ENCODE data around the gene PTPN3. TPM values are rescaled to one million over a fixed set of nuclear protein-coding genes. Genes with fewer than 3 reads are reported as not detected.

The PTPN3 gene
- polyA plus RNA-seq, 1 of the 3 experiments (the other 2 are of a cell fraction): 7.5 TPM

GRCh38 chr9:109519366-109519765 is 21.3 kb upstream of the PTPN3 start (continued):
- no peak for TF ChIP-seq FOXJ3 (CRISPR knock-in tag; IDR thresholded peaks at IDR 0.05)

- TF ChIP-seq TAF1 (IDR thresholded peaks at IDR 0.05; ENCODE audit: borderline replicate concordance, low read depth, low read length): no peak
- no peak for TF ChIP-seq FOXM1 (IDR thresholded peaks at IDR 0.05; ENCODE audit: low read depth)
- TF ChIP-seq GABPA (IDR thresholded peaks at IDR 0.05; ENCODE audit: low read depth): no peak
- no peak for TF ChIP-seq RXRA (IDR thresholded peaks at IDR 0.05; ENCODE audit: borderline replicate concordance, low read depth)
- TF ChIP-seq CHD2 (IDR thresholded peaks at IDR 0.05; ENCODE audit: low read length, partially characterized antibody): no peak
- no peak for TF ChIP-seq FOXJ3 (CRISPR knock-in tag; IDR thresholded peaks at IDR 0.05)
- TF ChIP-seq MXI1 (IDR thresholded peaks at IDR 0.05; ENCODE audit: low read depth, low read length): no peak
- no peak for TF ChIP-seq POLR2AphosphoS5 (IDR thresholded peaks at IDR 0.05; ENCODE audit: low read depth, low read length)
- no peak for TF ChIP-seq FOSL2 (IDR thresholded peaks at IDR 0.05; ENCODE audit: borderline replicate concordance, low read depth)
- TF ChIP-seq EP300 (IDR thresholded peaks at IDR 0.05; ENCODE audit: borderline replicate concordance in 1 of 2, low read depth in 1 of 2, low read length in 1 of 2): no peak
- H3F3A ChIP-seq (replicated peaks; ENCODE audit: insufficient read depth): no peaks in the 10 kb centered on the region
- H3K36me3 ChIP-seq (replicated peaks in 1 of 2; ENCODE audit: control insufficient read depth in 1 of 2, insufficient read depth in 2 of 2, low read length in 1 of 2): no peaks in the 10 kb centered on the region
- no peaks in the 10 kb centered on the region for H3K9me3 ChIP-seq
- H3K4me2 ChIP-seq: no peak overlapping the region
- no peak overlapping the region for H3K27ac ChIP-seq (ENCODE audit: low read depth in 2 of 2, low read length in 1 of 2)
- H3K4me3 ChIP-seq (ENCODE audit: low read depth in 2 of 2, low read length in 1 of 2): no peak overlapping the region
- 49% methylated on average over 4 of the region's 4 CpGs for WGBS (ENCODE audit: low lambda C conversion rate)
- H3K4me1 ChIP-seq (ENCODE audit: control insufficient read depth in 1 of 2, insufficient read depth in 2 of 2, low read depth in 1 of 2, low read length in 1 of 2): no peaks in the 10 kb centered on the region
- H3K9ac ChIP-seq: no peak overlapping the region
- POLR2A ChIA-PET: no interaction called here
- CTCF ChIA-PET: interaction anchor here (0.7 to 2.1 kb wide), 4 partner anchors 20 to 182 kb away, joined by 3 to 8 read pairs (median 4); partner anchors contain the start of gene PTPN3
- no peaks in the 10 kb centered on the region for H3K9me2 ChIP-seq
- DNase-seq: no peak
- H3K79me2 ChIP-seq (ENCODE audit: insufficient read depth): no peaks in the 10 kb centered on the region
- no peaks in the 10 kb centered on the region for H3K27me3 ChIP-seq (ENCODE audit: insufficient read depth)
- no peaks in the 10 kb centered on the region for H4K20me1 ChIP-seq (ENCODE audit: insufficient read depth)
- H2AFZ ChIP-seq (ENCODE audit: low read depth): no peak overlapping the region
Observed at GRCh38 chr9:109518621-109519335, 20.7 kb upstream of the PTPN3 start.

GRCh38 chr9:109517901-109518377 is 19.8 kb upstream of the PTPN3 start:
- no peak overlapping the region for H3K9ac ChIP-seq
- H3K79me2 ChIP-seq (ENCODE audit: insufficient read depth): no peaks in the 10 kb centered on the region
- WGBS (ENCODE audit: low lambda C conversion rate): 83% methylated on average over 1 of the region's 1 CpG
- H3K27ac ChIP-seq (ENCODE audit: low read depth in 2 of 2, low read length in 1 of 2): no peak overlapping the region
- H2AFZ ChIP-seq (ENCODE audit: low read depth): no peak overlapping the region
- POLR2A ChIA-PET: no interaction called here
- no peak overlapping the region for H3K4me3 ChIP-seq (ENCODE audit: low read depth in 2 of 2, low read length in 1 of 2)
- H3K9me2 ChIP-seq: no peaks in the 10 kb centered on the region
- H3K36me3 ChIP-seq (replicated peaks in 1 of 2; ENCODE audit: control insufficient read depth in 1 of 2, insufficient read depth in 2 of 2, low read length in 1 of 2): no peaks in the 10 kb centered on the region
- no peak overlapping the region for H3K4me2 ChIP-seq
- H4K20me1 ChIP-seq (ENCODE audit: insufficient read depth): no peaks in the 10 kb centered on the region
- CTCF ChIA-PET: interaction anchor here (0.9 to 1.1 kb wide), 3 partner anchors 48 to 77 kb away, joined by 3 read pairs; no protein-coding TSS in a partner anchor
- no peak for DNase-seq
- H3K9me3 ChIP-seq: no peaks in the 10 kb centered on the region
- no peaks in the 10 kb centered on the region for H3K4me1 ChIP-seq (ENCODE audit: control insufficient read depth in 1 of 2, insufficient read depth in 2 of 2, low read depth in 1 of 2, low read length in 1 of 2)
- no peaks in the 10 kb centered on the region for H3F3A ChIP-seq (replicated peaks; ENCODE audit: insufficient read depth)
- H3K27me3 ChIP-seq (ENCODE audit: insufficient read depth): no peaks in the 10 kb centered on the region
- TF ChIP-seq EZH2phosphoT487 (IDR thresholded peaks at IDR 0.05; ENCODE audit: borderline replicate concordance, low read depth) (no peak), MXI1 (IDR thresholded peaks at IDR 0.05; ENCODE audit: low read depth, low read length) (no peak), USF1 (IDR thresholded peaks at IDR 0.05; ENCODE audit: borderline replicate concordance, low read depth) (no peak), SMC3 (IDR thresholded peaks at IDR 0.05; ENCODE audit: low read depth, low read length) (no peak), EP300 (IDR thresholded peaks at IDR 0.05; ENCODE audit: borderline replicate concordance in 1 of 2, low read depth in 1 of 2, low read length in 1 of 2) (no peak), MAX (IDR thresholded peaks at IDR 0.05; ENCODE audit: low read depth) (no peak), JUND (IDR thresholded peaks at IDR 0.05) (no peak), ELF1 (IDR thresholded peaks at IDR 0.05) (no peak), RFX5 (IDR thresholded peaks at IDR 0.05; ENCODE audit: low read length) (no peak), USF2 (IDR thresholded peaks at IDR 0.05; ENCODE audit: borderline replicate concordance, low read depth, low read length) (no peak), REST (IDR thresholded peaks at IDR 0.05; ENCODE audit: low read depth, low read length) (no peak)
